Suppressor macrophage treated with lipopolysaccharide for 4 hours (primary cell): Measurements from ENCODE around the gene PCDH1.
A peak's percentile ranks its signal among the peaks of the same experiment; 100 is the strongest.

Experiments
- DNase-seq: peaks from one replicate; pipeline ENCODE4 v3.0.0-alpha.2; 2020

The PCDH1 gene

DNA sequence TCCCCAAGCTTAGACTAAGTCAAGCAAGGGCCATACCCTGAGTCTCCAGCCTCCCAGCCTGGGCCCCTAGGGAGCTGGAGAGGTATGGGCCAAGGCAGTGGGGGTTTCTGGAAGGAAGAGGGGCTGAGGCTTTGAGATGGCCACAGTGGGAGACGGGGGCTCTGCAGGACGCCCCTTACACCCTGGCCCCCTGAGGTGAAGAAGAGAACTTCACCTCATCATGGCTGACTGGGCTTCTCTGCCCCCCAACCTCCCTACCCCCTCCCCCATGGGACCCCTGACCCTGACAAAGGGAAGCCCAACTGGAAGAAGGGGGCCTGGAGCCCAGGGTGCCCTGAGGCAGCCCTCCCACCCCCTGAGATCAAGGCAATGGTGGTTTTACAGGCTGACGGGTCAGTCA is 25.8 kb downstream of the PCDH1 start:
- DNase-seq = no peak

DNA sequence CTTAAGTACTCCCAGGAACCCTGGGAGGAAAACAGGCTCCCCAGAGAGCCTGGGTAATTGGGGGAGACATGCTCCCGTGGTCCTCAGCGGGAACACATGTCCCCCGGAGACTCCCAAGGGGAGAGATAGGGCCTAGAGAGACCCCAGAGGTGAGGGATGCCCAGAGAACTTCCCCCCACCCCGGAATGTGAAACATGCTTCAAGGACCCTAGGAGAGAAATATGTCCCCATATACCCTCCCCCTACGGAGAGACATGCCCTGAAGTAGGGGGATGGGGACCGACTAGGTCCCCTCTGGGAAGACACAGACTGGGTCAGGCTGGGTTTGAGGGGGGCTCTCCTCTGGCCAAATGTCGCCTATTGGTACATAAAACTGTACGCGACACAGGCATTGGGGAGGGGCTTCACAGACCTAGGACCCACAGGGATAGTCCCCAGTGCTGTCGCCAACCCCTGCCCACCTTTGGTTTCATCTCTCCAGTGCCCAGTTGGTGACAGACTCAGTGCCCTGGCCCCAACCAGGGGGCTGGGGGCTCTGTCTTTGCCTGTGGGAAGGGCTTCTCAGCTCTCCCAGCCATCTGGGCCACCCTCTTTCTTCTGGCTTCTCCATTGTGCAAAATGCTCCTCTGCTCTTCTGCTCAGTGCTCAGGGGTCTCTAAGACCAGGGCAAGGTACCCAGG is 26.9 kb downstream of the PCDH1 start:
- no peak for DNase-seq

DNA sequence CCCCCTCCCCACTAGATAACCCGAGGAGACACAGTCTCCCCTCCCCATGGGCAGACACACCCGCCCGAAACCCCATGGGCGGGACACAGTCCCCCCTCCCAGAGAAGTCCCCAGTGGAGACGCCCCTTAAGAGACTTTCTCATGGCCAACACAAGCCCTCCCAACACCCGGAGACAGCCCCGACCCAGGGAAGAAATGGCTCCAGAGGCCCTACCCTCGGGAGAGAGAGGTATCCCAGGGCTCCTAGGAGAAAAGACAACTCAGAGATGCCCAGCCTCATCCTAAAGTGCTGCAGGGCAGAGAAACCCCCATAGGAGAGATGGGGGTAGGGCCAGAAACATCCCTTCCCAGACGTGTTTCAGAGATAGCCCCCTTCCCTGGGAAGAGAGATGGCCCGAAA is 27.4 kb downstream of the PCDH1 start:
- DNase-seq = no peak

DNA sequence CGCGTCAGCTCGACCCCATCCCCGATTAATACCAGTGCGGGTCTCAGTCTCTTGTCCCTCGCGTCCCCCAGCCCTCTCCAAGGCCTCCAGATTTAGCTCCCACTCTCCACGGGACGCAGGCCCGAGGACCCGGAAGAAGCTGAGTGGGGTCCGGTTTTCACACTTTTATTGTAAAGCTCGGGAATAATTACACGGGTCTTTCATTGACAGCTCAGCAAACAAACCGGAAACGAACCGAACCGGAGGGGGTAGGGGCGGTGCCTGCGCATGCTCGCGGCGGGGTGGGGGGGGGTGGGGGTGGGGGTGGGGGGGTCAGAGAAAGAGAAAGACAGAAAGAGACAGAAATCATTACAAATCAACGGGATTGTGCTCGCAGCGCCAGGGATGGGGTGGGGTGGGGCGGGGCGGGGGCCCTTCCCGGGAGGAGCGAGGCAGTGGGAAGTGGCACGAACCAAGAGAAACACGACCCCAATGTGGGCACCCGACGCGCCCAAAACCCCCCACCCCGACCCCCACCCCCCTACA is 27.9 kb downstream of the PCDH1 start:
- DNase-seq = peak; percentile 11

DNA sequence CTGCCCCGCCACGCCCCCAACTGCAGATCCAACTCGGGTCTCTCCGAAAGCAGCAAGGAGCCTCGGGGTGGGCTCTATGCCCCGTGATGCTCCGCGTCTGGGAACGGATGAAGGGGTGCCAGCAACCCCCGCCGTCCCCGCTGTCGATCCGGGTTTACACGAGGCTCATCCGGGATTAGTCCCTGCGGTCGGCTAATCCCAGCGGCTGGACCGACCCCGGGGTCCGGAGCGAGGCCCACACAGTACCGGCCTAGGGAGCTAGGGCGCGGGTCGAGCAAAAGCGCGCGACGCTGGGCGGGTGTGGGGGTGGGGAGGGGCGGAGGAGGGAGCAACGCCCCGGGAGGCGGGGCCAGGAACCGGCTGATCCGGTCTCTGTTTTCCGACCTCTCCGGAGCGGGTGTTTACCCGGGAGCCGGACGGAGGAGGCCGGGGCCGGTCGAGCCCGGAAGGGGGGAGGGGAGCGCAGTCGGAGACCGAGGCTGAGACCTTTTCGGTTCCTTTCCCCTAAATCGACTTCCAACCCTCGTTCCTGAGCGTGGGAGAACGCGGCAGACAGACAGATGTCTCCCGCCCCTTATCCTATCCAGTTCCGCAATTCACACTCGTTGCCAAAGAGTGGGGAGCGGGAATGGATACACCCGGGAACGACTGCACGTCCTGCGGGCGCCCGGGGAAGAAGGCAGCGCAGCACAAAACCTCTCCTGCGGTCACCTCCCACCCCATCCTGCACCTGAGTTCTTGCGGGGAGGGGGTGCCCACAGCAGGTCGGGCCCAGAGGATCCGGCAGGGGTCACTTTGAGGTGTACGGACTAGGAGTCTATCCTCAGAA is 28.6 kb downstream of the PCDH1 start:
- DNase-seq = peak; percentile 62

DNA sequence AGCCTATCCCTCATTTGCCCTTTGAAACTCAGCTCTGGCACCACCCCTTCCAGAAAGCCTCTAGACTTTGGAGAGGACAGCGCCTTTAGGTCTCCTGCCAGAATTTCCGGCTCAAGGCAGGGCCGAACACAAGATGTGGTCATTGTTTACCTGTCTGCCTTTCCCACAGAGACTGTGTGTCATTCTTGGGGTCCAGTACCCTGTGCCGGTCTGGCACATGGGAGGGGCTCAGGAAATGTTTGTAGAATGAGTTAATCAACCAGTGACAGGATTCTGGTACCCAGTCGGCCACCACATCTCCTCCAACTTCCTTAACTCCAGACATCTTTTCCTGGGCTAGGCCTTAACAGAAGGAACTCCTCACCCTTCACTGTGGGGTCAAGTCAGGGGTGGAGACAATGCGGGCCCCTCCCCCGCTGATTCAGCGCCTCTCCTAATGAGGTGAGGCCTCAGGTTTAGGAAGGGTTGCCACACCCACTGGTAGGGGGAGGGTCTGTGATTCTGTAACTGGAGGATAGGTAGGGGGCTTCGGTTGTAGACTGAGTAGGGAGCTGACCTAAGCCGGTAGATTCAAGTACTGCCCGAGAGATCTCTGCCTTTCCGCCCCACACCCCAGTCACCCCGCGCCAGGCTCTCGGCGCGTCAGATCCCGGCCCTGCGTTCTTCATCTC is 29.3 kb downstream of the PCDH1 start:
- no peak for DNase-seq

DNA sequence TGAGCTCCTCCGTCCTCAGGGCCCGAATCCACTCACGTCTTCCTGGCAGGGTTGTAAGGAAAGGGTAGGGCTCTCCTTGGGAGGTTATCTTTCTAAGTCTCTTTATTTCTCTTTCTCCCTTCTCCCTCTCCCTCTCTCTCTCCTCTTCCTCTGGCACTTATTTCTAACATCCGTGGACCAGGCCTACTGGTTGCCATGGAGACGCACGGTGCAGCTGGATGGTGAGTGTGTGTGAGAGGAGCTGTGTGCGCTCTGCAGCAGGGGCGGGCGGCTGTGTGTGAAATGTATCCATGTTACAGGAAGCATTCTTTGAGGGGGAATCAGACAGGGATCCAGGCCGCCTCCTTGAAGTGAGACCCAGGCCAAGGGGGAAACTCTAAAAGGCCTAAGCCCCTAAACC is 32.2 kb downstream of the PCDH1 start:
- no peak for DNase-seq

DNA sequence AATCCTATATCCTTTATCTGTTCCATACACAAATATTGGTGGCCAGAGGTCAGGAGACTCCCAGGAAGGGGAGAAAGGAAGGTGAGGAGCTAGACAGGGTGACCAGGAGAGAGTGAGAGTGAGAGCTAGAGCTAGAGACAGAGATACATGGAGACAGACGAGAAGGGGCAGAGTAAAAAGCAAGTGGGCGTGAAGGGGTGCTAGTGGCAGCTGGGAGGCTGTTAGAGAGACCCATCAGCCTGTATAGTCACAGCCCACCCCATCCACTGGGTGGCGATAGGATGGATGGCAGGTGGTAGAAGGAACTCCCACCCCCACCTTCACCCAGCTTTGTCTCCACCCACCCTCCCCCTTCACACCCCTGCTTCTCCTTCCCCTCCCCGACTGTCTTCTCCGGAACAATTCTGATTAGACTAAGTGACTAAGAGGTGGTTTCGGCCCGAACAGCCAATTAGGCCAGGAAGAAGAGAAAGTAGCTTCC is 32.8 kb downstream of the PCDH1 start:
- DNase-seq = no peak

DNA sequence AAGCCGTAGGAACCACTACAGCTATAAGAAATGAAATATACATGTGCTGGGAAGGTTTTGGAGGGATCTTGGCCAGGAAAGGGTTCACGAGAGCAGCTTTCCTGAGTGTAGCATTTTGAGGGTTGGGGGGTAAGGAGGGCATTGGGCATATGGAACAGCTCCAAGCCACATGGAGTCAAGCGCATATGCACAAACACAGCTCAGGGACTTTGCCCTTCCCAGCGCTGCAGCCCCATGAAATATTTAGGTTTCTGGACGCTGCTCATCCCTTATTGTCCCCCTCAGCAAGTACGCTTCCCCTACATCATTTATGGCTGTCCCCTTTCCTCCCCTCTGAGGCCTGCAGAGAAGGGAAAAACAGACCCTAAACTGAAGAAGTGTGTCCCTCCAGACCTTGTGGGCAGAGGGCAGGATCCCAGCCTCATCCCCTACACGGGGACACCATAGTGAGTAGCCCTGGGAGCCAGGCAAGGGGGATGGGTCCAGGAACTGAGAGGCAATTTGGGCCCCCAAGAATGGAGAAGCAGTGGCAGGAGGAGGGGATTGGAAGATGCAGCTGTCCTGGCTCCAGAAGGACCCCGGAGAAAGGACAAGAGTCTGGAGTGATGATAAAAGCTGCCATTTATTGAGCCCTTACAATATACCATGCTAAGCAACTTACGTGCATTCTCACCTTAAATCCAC is 33.7 kb downstream of the PCDH1 start:
- DNase-seq = no peak

DNA sequence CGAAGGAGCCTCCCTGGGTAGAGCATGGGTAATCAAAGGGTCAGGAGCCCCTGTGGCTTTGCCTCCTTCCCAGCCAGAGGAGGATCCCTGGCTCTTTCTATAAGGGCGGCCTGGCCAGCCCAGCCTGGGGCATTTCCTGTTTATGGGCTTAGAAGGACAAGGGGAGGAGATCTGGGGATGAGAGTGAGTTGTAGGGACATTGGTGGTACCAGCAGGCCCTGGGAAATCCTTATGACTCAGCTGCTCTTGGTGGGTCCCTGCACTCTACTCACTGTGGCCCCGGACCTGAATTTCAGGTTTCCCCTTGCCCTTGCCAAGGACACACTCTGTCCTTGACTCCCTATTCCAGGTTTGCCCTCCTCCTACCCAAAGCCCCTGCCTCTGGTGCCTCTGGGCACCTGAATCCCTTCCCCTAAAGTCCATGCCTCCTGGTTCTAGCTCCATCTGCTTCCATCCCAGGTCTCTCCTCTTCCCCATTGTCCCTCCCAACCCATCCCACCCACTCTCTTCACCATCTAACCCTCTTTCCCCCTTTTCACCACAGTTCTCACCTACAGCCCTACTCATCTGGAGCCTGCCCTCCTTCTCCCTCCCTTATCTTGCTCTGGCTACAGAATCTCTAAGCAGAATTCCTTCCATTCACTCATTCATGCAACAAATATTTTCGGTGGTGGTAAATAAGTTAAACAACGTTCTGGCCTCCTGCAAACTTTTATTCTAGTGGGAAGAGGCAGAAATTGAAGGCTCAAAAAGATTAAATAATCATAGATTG is 34.9 kb downstream of the PCDH1 start:
- no peak for DNase-seq

DNA sequence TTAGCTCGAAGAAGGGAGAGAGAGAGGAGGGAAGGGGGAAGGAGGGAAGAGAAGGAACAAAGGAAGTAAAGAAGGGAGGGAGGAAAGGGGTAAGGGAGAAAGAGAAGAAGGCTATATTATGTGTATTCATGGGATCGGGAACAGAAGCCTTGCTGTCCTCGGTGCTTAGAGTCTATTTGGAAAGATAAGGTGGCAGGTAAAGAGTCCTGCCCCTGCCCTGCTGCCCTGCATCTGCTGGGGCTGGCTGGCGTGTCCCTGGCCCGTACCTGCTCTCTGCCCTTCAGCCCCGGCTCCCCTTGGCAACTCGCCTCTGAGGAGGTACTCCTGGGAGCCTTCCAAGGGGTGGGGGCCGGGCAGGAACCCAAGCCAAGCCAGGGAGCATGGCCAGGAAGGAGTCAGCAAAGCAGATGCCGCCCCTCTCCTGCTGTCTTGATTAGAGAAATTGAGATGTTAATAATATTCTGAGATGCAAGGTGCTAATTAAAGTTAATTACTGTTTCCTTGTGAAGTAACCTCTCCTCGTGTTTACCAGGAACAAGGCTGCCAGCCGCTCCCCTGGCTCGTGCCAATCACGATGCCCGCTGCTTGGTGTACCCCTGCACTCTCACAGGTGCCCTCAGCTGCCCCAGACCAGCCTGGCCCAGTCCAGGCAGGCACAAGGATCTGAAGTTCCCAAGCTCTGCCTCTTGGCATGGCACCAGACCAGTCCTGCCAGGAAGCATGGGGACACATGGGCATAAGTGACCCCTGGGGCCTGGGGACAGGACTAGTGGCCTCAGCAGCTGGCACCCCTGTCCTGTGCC is 36.6 kb downstream of the PCDH1 start:
- DNase-seq = no peak

DNA sequence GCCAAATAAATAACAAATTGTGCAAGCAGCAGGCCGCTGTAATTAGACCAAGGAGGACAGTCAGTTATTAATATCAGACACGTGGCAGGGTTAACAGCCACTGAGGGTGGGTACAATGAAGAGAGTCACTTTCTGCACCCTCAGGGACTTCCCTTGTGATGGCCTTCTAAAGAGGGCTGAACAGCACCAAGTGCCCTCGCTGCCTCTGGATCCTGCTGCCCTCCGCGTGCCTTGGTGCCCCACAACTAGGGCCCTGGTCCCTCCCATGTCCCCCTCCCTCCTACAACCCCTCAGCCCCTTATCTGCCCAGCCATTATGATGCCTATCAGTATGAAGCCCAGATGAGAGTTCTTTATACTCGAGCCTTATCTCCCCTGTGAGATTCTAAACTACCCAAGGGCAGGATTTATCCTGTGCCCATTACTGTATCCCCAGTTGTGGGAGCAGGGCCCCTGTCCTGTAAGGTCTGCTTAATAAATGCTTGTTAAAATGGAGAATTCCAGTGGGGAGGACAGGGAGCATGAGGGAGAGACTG is 37.3 kb downstream of the PCDH1 start:
- no peak for DNase-seq

DNA sequence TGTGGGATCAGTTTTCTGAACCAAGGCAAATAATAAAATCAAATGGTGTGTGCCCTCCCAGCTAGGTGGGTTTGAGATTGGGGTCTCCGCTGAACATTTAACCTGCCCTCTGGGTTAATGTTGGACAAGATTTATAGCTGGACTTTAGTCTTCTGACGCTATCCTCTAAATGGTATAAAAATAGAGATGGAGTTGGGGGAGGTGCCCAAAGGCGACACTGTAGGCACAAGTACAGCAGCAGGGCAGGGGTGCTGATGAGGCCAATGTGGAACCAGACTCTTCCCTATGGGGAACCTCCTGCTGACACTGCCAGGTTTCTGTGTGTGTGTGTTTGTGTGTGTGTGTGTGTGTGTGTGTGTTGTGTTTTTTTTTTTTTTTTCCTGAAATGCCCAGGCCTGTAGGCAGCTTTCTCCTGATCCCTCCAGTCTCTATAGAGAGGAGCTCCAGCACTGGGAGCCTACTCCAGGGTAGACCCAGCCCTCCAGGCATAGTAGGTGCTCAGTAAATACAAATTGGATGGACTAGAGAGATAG is 37.9 kb downstream of the PCDH1 start:
- DNase-seq = no peak

DNA sequence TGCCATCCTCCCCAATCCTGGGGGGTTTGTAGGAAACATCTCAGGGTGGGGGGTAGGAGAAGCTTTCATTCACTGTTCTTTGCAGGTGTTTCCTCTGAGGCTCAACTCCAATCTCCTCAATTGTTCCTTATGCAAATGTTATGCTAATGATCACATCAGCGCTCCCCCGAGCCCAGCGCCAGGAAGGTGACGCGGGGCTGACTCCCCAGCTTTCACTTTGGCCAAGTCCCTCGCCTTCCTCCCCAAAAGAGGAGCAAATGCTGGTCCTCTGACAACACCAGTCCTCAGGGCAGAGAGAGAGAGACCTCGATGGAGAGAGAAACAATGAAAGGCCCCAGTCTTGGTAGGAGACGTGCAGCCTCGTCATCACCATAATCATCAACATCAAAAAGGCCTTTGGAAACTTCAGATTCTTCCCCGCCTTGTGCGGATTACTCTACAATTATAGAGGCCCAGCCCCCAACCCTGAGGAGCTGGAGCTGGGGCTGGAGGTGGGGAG is 39.1 kb downstream of the PCDH1 start:
- DNase-seq = no peak

DNA sequence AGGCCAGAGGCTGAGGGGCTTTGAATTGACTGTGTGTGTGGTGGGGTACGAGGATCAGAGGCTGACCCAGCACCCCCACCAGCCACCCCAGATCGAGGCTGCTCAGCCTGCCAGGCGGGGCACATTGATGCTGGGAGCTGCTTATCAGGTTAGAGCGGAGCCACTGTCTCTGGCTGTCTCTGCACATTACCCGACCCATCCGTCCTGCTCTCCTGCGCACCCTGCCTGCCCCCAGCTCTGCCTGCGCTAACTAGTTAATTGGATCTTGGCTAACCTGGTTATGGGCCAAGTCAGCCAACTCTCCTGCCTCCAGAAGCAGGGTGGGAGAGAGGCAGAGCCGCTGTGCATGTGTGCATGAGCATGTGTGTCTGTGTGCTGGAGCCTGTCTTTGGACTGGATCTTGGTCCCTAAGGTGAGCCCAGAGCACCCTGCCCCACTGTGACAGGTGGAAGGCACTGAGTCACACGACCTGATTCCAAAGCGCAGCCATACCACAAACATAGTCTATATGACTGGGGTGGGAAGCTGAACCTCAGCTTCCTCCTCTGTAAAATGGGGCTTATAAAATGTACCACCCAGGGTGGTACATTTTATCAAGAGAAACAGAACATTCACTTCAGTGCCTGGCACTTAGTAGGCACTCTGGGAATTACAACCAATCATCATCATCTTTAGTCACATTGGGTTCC is 39.7 kb downstream of the PCDH1 start:
- no peak for DNase-seq

DNA sequence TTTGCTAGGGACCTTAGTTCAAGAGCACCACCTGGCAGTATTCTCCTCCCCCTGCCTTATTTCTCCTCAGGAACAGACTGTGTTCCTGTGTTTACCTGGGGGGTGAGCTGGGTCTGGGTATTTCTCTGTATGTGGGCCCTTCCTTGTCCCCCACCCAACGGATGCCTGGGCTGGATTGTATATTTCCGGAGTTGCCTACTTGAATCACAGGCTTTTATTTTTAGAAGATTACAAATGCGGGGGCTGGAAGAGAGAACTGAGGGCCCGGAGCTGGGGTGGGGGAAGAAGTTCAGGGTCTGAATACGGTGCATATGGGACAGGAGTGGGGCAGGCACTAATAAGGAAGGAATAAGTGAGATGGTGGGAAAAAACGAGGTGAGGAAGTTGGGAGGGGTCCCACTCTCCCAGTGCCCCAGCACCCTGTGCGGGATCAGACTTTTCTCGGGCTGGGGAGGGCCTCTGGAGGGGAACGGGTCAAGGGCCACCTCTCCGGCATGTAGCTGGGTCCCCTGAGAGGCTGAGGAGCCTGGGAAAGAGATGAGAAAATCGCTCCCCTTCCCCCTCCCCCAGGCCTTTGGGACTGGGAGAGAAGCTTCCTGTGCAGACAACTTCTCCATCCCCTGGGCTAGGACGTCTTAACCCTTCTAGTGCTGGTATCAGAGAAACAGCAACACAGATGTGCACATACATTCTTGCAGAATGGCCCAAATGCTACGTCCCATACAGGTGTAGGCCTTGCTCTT is 42.1 kb downstream of the PCDH1 start:
- DNase-seq = peak; percentile 55

DNA sequence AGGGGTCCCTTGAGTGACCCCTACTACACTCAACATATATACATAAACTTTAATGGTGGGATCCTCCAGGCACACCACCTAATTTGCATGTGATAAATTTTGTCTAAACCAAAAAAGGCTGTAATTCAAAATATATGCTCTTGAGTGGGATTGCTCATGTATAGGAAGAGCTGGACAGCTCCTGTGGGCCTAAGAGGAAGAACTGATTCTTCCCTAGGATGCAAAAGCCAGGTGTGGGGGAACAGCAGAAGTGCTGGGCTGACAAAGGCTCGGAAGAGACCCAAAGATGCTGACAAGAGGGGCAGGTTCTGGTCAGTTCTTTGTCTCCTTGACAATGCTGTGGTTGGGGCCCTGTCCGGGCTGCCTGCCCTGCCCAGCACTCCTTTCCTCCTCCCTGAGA is 43.9 kb downstream of the PCDH1 start:
- DNase-seq = no peak

DNA sequence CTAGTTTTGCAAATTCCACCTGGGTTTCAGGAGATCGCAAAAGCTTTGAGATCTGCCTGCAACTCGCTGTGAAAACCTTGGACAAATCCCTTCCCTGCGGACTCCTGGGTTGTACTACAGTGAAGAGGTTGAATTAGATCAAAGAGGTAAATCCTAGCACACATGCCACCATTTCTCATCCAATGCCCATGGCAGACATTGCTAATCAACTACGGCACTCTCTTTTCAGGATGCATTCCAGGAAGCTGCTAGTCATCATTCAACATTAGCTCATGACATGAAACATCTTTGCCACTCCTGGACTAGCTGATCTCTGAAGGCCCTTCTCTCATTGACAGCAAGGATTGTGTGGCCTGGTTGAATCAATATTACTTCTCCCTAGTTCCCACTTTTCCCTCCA is 46.1 kb downstream of the PCDH1 start:
- no peak for DNase-seq

DNA sequence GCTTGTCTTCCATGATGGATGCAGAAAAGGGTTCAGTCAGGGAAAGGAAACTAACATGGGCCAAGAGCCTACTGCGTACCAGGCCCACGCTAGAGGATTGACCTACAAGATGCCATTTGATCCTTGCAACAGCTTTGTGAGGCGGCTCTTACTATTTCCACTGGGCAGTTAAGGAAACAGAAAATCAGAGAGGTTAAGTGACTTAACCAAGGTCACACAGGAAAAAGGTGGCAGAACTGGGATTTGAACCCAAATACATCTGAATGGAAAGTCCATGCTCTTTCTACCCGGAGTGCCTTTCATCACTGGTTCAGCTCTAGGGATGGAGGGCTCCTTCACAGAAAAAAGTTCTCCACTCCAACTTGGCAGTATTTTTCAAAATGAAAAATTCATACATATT is 50.0 kb downstream of the PCDH1 start:
- DNase-seq = no peak
